Stimulated activated CD4-positive, alpha-beta T cell treated with anti-CD3 and anti-CD28 coated beads, Interleukin-15, amount 100 ng/mL, for 24 hours (primary cell): ENCODE measurements around the gene ORC2.
"Not testable (repeated sequence)": the region's sequence is repeated elsewhere in the genome, so short reads cannot be mapped to it uniquely, and the experiment has no call there.

Experiments
- DNase-seq: peaks from one replicate; pipeline ENCODE4 v3.0.0-alpha.2; 2020

The ORC2 gene

DNA sequence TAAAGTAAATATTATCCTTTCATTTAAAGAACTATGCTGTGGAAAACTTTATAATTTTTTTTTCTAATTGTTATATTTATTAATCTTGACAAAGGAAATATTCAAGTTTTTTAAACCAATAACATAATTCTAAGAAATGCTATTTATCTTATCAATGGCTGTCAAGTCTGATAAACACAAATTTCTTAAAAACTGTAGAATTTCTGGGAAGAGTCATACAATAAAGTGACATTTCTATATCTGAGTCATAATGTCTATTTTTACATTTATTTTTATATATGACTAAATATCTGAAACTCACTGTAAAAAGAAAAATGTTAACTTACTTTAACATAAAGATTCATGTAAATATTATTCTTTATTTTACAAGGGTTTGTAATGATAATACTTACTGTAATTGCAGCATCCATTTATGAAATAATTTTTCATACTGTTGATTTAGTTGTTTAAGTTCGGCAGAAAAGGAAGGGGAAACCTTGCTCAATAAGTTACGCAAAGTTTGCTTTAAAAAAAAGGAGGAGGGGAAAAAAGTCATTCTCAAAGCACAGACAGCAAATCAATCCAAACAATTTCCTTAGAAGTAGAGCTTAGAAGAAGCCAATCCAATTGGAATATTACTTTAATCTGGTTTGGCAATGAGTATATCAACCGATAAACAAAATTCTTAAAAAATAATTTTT is 32.4 kb downstream of the ORC2 start:
- no peak for DNase-seq

DNA sequence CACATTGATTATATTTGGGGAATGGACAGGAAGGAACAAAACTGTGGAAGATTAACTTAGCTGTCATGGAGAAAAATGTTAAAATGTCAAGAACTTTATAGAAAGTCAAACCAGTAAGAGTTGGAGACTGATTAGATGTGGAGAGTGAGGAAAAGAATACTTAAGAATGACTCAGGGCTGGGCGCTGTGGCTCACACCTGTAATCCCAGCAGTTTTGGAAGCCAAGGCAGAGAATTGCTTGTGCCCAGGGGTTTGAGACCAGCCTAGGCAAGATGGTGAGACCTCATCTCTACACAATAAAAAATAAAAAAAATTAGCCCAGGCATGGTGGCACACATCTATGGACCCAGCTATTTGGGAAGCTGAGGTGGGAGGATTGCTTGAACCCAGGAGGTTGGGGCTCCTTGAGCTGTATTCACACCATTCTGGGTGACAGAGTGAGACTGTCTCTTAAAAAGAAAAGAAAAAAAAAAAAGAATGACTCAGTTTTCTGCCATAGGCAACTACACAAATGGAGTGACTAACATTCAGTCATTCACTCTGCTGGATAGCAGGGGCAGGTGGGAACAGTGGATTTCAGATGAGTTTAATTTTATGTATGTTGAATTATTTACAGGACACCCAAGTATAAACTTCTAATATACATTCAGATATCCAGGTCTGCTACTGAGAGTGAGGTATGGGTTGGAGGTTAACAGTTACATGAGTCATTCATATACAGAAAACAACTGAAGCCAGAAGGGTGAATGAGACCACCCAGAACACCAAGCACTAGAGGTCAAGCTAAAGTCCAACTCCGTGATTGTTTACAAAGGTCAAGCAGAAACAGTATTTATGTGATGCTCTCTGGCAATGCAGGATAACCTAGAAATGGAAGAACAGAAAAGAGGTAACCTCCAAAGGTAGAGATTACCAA is 33.9 kb downstream of the ORC2 start:
- no peak for DNase-seq

GRCh38 chr2:200922439-200922838 is 41.0 kb downstream of the ORC2 start:
- no peak for DNase-seq

DNA sequence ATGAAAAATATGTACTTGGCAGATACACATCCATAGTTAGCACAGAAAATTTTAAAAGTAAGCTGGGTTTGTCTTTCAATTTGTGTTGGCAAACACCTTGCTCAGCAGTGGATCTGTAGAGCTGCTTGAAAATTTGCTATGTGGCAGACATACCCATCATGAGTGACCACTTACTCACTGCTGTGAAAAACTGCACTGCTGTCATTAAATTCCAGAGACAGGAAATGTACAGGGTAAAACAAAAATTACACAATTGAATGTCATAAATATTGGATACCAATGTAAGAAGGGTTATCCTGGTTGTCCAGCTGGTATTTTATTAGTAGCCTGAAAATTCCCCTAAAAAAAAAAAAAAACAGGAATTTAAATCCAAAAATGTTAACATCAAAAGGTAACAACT is 49.8 kb downstream of the ORC2 start:
- DNase-seq = no peak

DNA sequence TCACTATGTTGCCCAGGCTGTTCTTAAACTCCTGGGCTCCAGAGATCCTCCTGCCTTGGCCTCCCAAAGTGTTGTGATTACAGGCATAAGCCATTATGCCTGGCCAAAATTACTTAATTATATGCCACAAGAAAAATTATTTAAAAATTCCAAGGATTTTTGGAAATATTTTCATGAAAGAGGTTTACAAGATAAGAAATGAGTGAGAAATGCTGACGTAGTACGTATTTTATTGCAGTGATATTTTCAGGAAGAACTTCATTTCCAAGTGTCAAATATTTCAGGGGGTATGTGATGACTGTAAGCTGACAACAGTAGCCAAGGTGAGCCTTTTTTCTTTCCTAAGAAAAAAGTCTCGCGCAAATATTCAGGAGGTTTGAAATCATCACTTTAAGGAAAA is 53.5 kb downstream of the ORC2 start:
- no peak for DNase-seq

DNA sequence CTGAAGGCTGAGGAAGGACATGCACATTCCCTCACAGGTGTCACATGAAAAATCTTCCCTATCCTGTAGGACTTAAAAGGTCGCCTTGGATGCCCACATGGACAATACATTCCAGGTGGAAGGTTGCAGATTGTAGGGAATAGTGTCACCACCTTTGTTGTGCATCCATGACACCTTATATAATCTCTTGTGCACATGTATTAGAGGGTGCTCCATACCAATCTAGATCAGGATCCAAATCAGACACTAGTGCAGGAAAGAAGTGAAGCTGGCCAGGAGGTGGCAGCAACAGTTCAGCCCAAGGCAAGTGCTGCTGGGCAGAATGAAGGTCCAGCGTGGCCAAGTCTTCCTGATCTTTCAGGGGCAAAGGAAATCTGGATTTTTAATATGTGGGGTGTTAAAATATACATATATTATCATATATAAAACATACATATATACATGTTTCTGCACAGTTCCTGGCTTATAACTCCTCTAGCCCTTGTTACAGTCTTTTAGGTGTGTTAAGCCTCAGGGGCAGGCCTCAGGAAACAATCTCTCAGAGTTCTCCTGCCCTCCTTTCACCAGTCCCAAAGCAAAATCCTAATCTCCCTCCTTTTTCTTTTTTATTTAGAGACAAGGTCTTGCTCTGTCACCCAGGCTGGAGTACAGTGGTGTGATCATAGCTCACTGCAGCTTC is 57.7 kb downstream of the ORC2 start:
- peak; percentile 66 for DNase-seq

DNA sequence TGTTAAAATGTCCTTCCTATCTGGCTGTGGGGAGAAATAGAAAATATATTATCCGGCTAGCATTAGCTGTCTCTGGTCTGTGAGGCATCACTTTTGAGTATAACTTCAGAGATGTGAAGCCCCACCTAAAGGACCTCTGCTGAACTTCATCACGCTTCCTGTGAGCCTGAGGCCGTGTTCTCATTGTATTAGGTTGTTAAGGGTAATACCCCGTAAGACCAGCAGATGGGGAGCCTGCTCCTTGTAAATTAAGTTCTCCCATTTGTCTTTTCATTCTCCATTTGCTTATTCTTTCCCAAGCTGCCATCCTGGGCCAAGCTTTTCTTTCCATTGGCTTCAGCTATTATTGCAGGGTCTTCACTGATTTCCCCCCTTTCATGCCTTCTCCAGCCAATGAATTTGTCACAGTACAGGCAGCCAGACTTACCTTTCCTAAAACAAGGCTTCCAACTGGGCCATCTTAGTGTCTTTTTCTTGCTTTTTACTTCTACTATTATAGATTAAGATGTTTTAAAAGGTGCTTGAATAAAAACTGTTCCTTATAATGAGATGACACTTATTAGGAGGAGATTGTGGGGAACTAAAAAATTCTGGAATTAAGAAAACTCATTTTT is 61.9 kb downstream of the ORC2 start:
- peak; percentile 74 for DNase-seq

DNA sequence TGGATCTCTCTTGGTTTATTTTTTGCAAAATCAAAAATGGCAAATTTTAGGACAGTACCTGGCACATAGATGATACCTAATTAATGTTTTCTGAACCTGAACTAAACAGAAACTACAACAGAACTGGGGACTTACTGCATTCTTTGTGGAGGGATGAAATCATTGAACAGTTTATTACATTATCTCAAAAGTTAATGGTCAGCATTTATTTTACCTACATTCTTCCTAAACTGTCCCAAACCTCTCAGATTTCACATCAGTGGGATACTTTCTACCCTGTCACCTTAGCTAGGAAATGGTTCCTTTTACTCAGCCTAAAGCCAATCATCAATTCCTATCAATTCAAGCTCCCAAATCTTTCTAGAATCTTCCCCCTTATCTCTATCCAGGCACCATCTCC is 64.0 kb downstream of the ORC2 start:
- no peak for DNase-seq

DNA sequence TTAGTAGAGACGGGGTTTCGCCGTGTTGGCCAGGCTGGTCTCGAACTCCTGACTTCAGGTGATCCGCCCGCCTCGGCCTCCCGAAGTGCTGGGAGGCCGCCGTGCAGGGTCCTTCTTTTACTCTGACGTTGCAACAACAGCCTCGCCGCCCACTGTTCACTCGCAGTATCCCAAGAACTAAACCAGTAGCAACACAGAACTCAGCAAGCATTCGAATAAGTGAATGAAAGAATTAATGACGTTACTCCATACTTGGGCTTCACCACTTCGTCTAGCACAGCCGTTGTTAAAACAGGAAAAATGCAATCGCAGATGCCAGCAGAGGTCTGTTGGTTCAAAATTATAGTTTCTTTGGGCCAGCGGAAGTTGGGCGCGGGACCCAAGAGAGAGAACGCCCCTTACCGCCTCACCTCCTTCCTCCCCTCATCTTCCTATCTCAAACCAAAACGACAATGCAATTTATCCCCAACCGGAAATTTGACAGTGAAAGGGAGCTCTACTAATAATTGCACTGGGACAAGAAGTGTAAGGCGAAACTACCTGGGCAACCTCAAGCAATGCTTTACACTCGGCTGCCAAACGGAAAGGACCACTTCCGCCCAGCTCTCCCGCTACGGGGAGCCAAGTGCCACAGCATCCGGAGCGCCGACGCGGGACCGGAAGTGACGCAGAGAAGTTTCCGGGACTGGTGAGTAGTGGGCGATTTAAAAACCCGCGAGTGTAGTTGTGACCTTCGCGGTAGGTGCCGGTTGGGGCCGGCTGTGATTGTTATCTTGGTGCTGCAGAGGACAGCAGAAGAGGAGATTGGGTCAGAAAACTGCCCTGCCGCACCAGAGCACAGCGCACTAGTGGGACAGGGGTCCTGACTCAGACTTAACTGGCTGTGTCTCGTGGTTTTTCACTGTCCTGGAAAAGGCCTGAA is 74.5 kb downstream of the ORC2 start, which contains the start of the genes NIF3L1 and PPIL3:
TSS of gene NIF3L1 (plus strand) at position 668 of the 922 bp plus-strand sequence. CDS start 2,573 bp downstream, outside the sequence.
TSS of gene PPIL3 (minus strand) at position 374 of the 922 bp plus-strand sequence. CDS start 1,462 bp downstream, outside the sequence.
- peak; percentile 98 for DNase-seq

GRCh38 chr2:200881715-200882249 is 81.7 kb downstream of the ORC2 start:
- DNase-seq = not testable (repeated sequence)

DNA sequence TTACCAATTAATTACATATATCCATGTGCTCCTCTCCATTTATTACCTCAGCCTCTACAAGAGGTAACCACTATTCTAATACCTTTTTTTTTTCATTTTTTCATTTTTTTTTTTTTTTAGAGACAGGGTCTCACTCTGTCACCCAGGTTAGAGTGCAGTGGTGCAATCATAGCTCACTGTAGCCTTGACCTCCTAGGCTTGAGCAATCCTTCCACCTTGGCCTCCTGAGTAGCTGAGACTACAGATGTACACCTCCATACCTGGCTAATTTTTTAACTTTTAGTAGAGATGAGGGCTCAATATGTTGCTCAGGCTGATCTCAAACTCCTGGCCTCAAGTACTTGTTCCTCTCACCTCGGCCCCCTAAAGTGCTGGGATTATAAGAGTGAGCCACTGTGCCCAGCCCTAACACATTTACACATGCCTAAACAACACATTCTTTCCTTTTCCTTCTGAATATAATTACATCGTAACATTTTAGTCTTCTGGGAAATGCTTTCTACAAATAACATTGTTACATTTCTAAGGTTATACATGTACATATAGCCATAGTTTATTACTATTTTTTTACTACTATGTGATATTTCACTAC is 85.1 kb downstream of the ORC2 start:
- DNase-seq = no peak

- DNase-seq = no peak
Observed at GRCh38 chr2:200877443-200877842, 86.0 kb downstream of the ORC2 start.

GRCh38 chr2:200873560-200873959 is 89.9 kb downstream of the ORC2 start:
- no peak for DNase-seq

DNA sequence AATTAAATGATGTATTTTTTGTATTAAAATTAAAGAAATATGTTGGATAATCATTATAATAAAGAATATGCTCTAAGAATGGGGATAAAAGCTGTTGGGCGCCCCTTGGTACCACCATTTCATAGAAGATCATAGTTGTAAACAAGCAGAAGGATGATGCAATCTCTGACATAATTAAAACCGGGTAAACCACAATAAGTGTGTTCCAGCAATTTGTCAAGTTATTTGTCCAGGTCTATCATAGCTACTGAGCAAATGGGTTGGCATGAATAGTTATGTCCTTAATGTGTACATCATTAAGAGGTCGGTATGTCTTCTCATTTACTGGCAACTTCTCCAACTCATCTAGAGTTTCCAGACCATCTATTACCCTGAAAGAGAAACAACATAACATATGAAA is 92.3 kb downstream of the ORC2 start:
- DNase-seq = no peak

DNA sequence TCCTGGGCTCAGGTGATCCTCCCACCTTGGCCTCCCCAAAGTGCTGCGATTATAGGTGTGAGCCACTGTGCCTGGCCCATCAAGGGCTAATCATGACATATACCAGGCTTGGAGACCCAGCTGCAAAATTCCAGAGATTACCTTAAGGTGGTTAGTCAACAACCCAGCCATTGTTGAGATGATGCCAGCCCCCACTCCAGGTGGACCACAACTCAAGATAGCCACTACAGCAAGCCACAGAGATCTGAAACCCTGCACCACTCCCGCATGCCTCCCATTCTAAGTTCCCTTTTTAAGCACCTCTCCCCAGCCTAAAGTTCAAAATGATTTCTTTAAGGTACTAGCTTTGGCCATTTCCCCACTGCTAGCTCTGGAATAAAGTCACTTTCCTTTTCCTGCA is 94.4 kb downstream of the ORC2 start:
- DNase-seq = no peak

- peak; percentile 99 for DNase-seq
Observed at GRCh38 chr2:200864176-200865034, 99.1 kb downstream of the ORC2 start, which contains the start of gene CLK1. CLK1 (minus strand) TSS chr2:200864658; CDS start chr2:200861862, 2,796 bp downstream.

DNA sequence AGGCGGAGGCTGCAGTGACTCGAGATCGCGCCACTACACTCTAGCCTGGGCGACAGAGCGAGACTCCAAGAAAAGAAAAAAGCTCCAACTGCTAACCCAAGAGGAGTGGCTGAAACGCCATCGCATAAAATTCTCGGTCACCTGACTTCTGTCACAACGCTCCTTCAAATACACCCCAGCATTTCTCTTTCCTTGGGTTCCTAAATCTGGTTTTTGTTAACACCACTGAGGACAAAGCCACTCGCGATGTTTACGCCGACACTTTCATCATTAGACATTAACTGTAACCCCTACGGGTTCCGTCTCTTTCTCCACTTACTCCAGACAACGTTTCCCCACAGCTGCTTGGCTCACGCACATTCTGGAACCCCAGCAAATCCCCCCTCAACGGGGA is 99.7 kb downstream of the ORC2 start:
- peak; percentile 35 for DNase-seq

- DNase-seq = peak; percentile 73
Observed at GRCh38 chr2:200862532-200863000, 100.9 kb downstream of the ORC2 start.

- no peak for DNase-seq
Observed at GRCh38 chr2:200861617-200862155, 101.8 kb downstream of the ORC2 start.
